Activated T-cell treated with anti-CD3 and anti-CD28 coated beads, Interleukin-2, amount 50 U/mL, for 4 hours (primary cell): ENCODE results near the gene ATP10B. TPM values are rescaled to one million over a fixed set of nuclear protein-coding genes. Genes with fewer than 3 reads are reported as not detected.

Experiments used
- ATAC-seq, 2 donors: fragments of 200-7000 bp; cut with Tn5 transposase; one replicate each; pipeline ENCODE4 v1.10.0; 2021
- DNase-seq: peaks from one replicate; pipeline ENCODE4 v3.0.0-alpha.2; 2020
- H3K27me3 Mint-ChIP-seq: one replicate; pipeline ENCODE4 v1.8.0; 2021; ENCODE audit warnings: low read depth, mixed read lengths
- H3K36me3 Mint-ChIP-seq: one replicate; pipeline ENCODE4 v1.8.0; 2022; ENCODE audit warnings: mixed read lengths; ENCODE audit not compliant: insufficient read depth
- H3K4me1 Mint-ChIP-seq: one replicate; pipeline ENCODE4 v1.8.0; 2021; ENCODE audit warnings: low read depth, mixed read lengths
- H3K4me3 Mint-ChIP-seq: one replicate; pipeline ENCODE4 v1.8.0; 2021; ENCODE audit warnings: mild to moderate bottlenecking, moderate library complexity, mixed read lengths
- H3K9me3 Mint-ChIP-seq: one replicate; pipeline ENCODE4 v1.8.0; 2021; ENCODE audit warnings: mixed read lengths
- total RNA-seq, 3 donors: library from RNA; stranded (reverse); gene quantifications; one replicate each; pipeline ENCODE4 v1.2.1, GENCODE V29; 2021

The ATP10B gene
- total RNA-seq, 3 donors from 2014 or later, result 0.05 to 0.15 (median 0.08) TPM

GRCh38 chr5:160793530-160793899 is 58.5 kb downstream of the ATP10B start:
- no peak for DNase-seq
- ATAC-seq, result no peak
- H3K9me3 Mint-ChIP-seq, result no peaks in the 10 kb centered on the region

GRCh38 chr5:160792732-160793529 is 59.1 kb downstream of the ATP10B start:
- DNase-seq (no peak), ATAC-seq (no peak)
- Mint-ChIP-seq H3K4me1 (no peaks in the 10 kb centered on the region), H3K4me3 (no peak overlapping the region), H3K9me3 (no peaks in the 10 kb centered on the region), H3K27me3 (no peaks in the 10 kb centered on the region), H3K36me3 (no peaks in the 10 kb centered on the region)

More at GRCh38 chr5:160793530-160793899, 58.5 kb downstream of the ATP10B start:
- Mint-ChIP-seq H3K4me1 (no peaks in the 10 kb centered on the region), H3K4me3 (no peak overlapping the region), H3K36me3 (no peaks in the 10 kb centered on the region), H3K27me3 (no peaks in the 10 kb centered on the region)

- ATAC-seq (no peak), DNase-seq (no peak)
- no peak overlapping the region for H3K4me3 Mint-ChIP-seq
- no peaks in the 10 kb centered on the region for H3K4me1 Mint-ChIP-seq
- no peaks in the 10 kb centered on the region for H3K27me3 Mint-ChIP-seq
- H3K9me3 Mint-ChIP-seq, result no peaks in the 10 kb centered on the region
- no peaks in the 10 kb centered on the region for H3K36me3 Mint-ChIP-seq
These were observed 59.7 kb downstream of the ATP10B start for GRCh38 chr5:160792281-160792680.

GRCh38 chr5:160789219-160789859 is 62.7 kb downstream of the ATP10B start:
- H3K9me3 Mint-ChIP-seq, result no peaks in the 10 kb centered on the region
- no peaks in the 10 kb centered on the region for H3K27me3 Mint-ChIP-seq
- ATAC-seq (no peak), DNase-seq (no peak)
- H3K4me3 Mint-ChIP-seq, result no peak overlapping the region
- no peaks in the 10 kb centered on the region for H3K36me3 Mint-ChIP-seq
- no peaks in the 10 kb centered on the region for H3K4me1 Mint-ChIP-seq

GRCh38 chr5:160788102-160788660 is 63.8 kb downstream of the ATP10B start:
- H3K9me3 Mint-ChIP-seq, result no peaks in the 10 kb centered on the region
- no peak for DNase-seq
- H3K36me3 Mint-ChIP-seq, result no peaks in the 10 kb centered on the region
- no peaks in the 10 kb centered on the region for H3K4me1 Mint-ChIP-seq
- H3K4me3 Mint-ChIP-seq, result no peak overlapping the region
- H3K27me3 Mint-ChIP-seq, result no peaks in the 10 kb centered on the region
- no peak for ATAC-seq

GRCh38 chr5:160787240-160787639 is 64.8 kb downstream of the ATP10B start:
- DNase-seq (no peak), ATAC-seq (no peak)
- Mint-ChIP-seq H3K27me3 (no peaks in the 10 kb centered on the region), H3K9me3 (no peaks in the 10 kb centered on the region), H3K36me3 (no peaks in the 10 kb centered on the region), H3K4me3 (no peak overlapping the region), H3K4me1 (no peaks in the 10 kb centered on the region)

GRCh38 chr5:160774666-160775315 is 77.2 kb downstream of the ATP10B start:
- Mint-ChIP-seq H3K36me3 (no peaks in the 10 kb centered on the region), H3K4me1 (no peaks in the 10 kb centered on the region)

GRCh38 chr5:160773646-160774410 is 78.2 kb downstream of the ATP10B start:
- Mint-ChIP-seq H3K4me3 (no peak overlapping the region), H3K36me3 (no peaks in the 10 kb centered on the region), H3K9me3 (no peaks in the 10 kb centered on the region), H3K27me3 (peaks cover 5% of the 10 kb centered on the region), H3K4me1 (no peaks in the 10 kb centered on the region)
- DNase-seq (no peak), ATAC-seq (no peak)

More at GRCh38 chr5:160774666-160775315, 77.2 kb downstream of the ATP10B start:
- DNase-seq, result no peak
- no peaks in the 10 kb centered on the region for H3K9me3 Mint-ChIP-seq
- no peak overlapping the region for H3K4me3 Mint-ChIP-seq
- ATAC-seq, result no peak
- H3K27me3 Mint-ChIP-seq, result peaks cover 5% of the 10 kb centered on the region

- H3K36me3 Mint-ChIP-seq, result no peaks in the 10 kb centered on the region
- no peak overlapping the region for H3K4me3 Mint-ChIP-seq
- H3K4me1 Mint-ChIP-seq, result no peaks in the 10 kb centered on the region
- peaks cover 5% of the 10 kb centered on the region for H3K27me3 Mint-ChIP-seq
- ATAC-seq, result no peak
- H3K9me3 Mint-ChIP-seq, result no peaks in the 10 kb centered on the region
- DNase-seq, result no peak
These were observed 79.2 kb downstream of the ATP10B start for GRCh38 chr5:160772854-160773253.

GRCh38 chr5:160770718-160771117 is 81.3 kb downstream of the ATP10B start:
- H3K9me3 Mint-ChIP-seq, result no peaks in the 10 kb centered on the region
- no peaks in the 10 kb centered on the region for H3K4me1 Mint-ChIP-seq
- peaks cover 3% of the 10 kb centered on the region for H3K27me3 Mint-ChIP-seq
- DNase-seq (no peak), ATAC-seq (no peak)
- H3K36me3 Mint-ChIP-seq, result no peaks in the 10 kb centered on the region
- no peak overlapping the region for H3K4me3 Mint-ChIP-seq

GRCh38 chr5:160769301-160769700 is 82.7 kb downstream of the ATP10B start:
- no peaks in the 10 kb centered on the region for H3K4me1 Mint-ChIP-seq
- H3K4me3 Mint-ChIP-seq, result no peak overlapping the region
- ATAC-seq (no peak), DNase-seq (no peak)
- no peaks in the 10 kb centered on the region for H3K36me3 Mint-ChIP-seq
- peaks cover 3% of the 10 kb centered on the region for H3K27me3 Mint-ChIP-seq
- no peaks in the 10 kb centered on the region for H3K9me3 Mint-ChIP-seq

- ATAC-seq (no peak), DNase-seq (no peak)
- Mint-ChIP-seq H3K27me3 (no peaks in the 10 kb centered on the region), H3K4me3 (no peak overlapping the region), H3K9me3 (peaks cover 2% of the 10 kb centered on the region), H3K36me3 (no peaks in the 10 kb centered on the region), H3K4me1 (no peaks in the 10 kb centered on the region)
These were observed 84.9 kb downstream of the ATP10B start for GRCh38 chr5:160767062-160767461.

- no peak for ATAC-seq
- Mint-ChIP-seq H3K27me3 (no peaks in the 10 kb centered on the region), H3K36me3 (no peaks in the 10 kb centered on the region)
These were observed 92.0 kb downstream of the ATP10B start for GRCh38 chr5:160760008-160760407.

GRCh38 chr5:160757194-160757593 is 94.8 kb downstream of the ATP10B start:
- Mint-ChIP-seq H3K27me3 (peaks cover 2% of the 10 kb centered on the region), H3K36me3 (no peaks in the 10 kb centered on the region), H3K9me3 (peaks cover 8% of the 10 kb centered on the region), H3K4me3 (no peak overlapping the region), H3K4me1 (no peaks in the 10 kb centered on the region)
- no peak for DNase-seq
- no peak for ATAC-seq

More at GRCh38 chr5:160760008-160760407, 92.0 kb downstream of the ATP10B start:
- Mint-ChIP-seq H3K4me3 (no peak overlapping the region), H3K4me1 (no peaks in the 10 kb centered on the region), H3K9me3 (peaks cover 9% of the 10 kb centered on the region)
- no peak for DNase-seq
